HEK293 (cell line): ENCODE data around the gene CCDC85B.

ENCODE experiments used
- FEZF1 ChIP-seq: fragments of 450-650 bp; formaldehyde crosslinking; IDR thresholded peaks from 2 replicates; pipeline ENCODE4 v1.5.1; 2016; ENCODE audit warnings: missing biosample characterization, missing genetic modification characterization
- KLF8 ChIP-seq: fragments of 450-650 bp; formaldehyde crosslinking; IDR thresholded peaks from 2 replicates; pipeline ENCODE4 v1.5.1; 2016; ENCODE audit warnings: missing biosample characterization, missing genetic modification characterization
- MZF1 ChIP-seq: fragments of 450-650 bp; formaldehyde crosslinking; IDR thresholded peaks from 2 replicates; pipeline ENCODE4 v1.5.1; 2017; ENCODE audit warnings: missing biosample characterization, missing genetic modification characterization, borderline replicate concordance
- SP3 ChIP-seq: fragments of 450-650 bp; formaldehyde crosslinking; IDR thresholded peaks from 2 replicates; pipeline ENCODE4 v1.5.1; 2016; ENCODE audit warnings: missing biosample characterization, missing genetic modification characterization
- ZBTB17 ChIP-seq: fragments of 450-650 bp; formaldehyde crosslinking; IDR thresholded peaks from 2 replicates; pipeline ENCODE4 v1.5.1; 2016; ENCODE audit warnings: missing biosample characterization, missing genetic modification characterization
- ZFHX2 ChIP-seq: fragments of 450-650 bp; formaldehyde crosslinking; conservative IDR thresholded peaks from 2 replicates; pipeline ENCODE4 v1.5.1; 2016; ENCODE audit warnings: missing biosample characterization, missing genetic modification characterization
- ZNF561 ChIP-seq: fragments of 450-650 bp; IDR thresholded peaks from 2 replicates; pipeline ENCODE4 v1.5.1; 2018; ENCODE audit warnings: missing biosample characterization, missing genetic modification characterization, borderline replicate concordance
- ZNF777 ChIP-seq: fragments of 450-650 bp; formaldehyde crosslinking; IDR thresholded peaks from 2 replicates; pipeline ENCODE4 v1.5.1; 2017; ENCODE audit warnings: missing biosample characterization, missing genetic modification characterization, borderline replicate concordance
- TF ChIP-seq, protein P1 (sequence below): fragments of 450-650 bp; formaldehyde crosslinking; IDR thresholded peaks from 2 replicates; pipeline ENCODE4 v1.5.1; 2016; ENCODE audit warnings: missing biosample characterization, missing genetic modification characterization
- TF ChIP-seq, protein P2 (sequence below): fragments of 450-650 bp; formaldehyde crosslinking; IDR thresholded peaks from 2 replicates; pipeline ENCODE4 v1.5.1; 2017; ENCODE audit warnings: missing biosample characterization, mild to moderate bottlenecking, missing genetic modification characterization, moderate library complexity
- TF ChIP-seq, protein P3 (sequence below): fragments of 450-650 bp; formaldehyde crosslinking; IDR thresholded peaks from 2 replicates; pipeline ENCODE4 v1.5.1; 2016; ENCODE audit warnings: missing biosample characterization, missing genetic modification characterization
- TF ChIP-seq, protein P4 (sequence below): fragments of 450-650 bp; formaldehyde crosslinking; IDR thresholded peaks from 2 replicates; pipeline ENCODE4 v1.5.1; 2016; ENCODE audit warnings: missing biosample characterization, missing genetic modification characterization
- TF ChIP-seq, protein P5 (sequence below): fragments of 450-650 bp; formaldehyde crosslinking; optimal IDR thresholded peaks from 2 replicates; pipeline ENCODE3; 2016; ENCODE audit warnings: missing biosample characterization, mild to moderate bottlenecking, missing genetic modification characterization
- TF ChIP-seq, protein P6 (sequence below): fragments of 450-650 bp; formaldehyde crosslinking; IDR thresholded peaks from 2 replicates; pipeline ENCODE4 v1.5.1; 2016; ENCODE audit warnings: missing biosample characterization, missing genetic modification characterization, borderline replicate concordance

Gene CCDC85B

DNA sequence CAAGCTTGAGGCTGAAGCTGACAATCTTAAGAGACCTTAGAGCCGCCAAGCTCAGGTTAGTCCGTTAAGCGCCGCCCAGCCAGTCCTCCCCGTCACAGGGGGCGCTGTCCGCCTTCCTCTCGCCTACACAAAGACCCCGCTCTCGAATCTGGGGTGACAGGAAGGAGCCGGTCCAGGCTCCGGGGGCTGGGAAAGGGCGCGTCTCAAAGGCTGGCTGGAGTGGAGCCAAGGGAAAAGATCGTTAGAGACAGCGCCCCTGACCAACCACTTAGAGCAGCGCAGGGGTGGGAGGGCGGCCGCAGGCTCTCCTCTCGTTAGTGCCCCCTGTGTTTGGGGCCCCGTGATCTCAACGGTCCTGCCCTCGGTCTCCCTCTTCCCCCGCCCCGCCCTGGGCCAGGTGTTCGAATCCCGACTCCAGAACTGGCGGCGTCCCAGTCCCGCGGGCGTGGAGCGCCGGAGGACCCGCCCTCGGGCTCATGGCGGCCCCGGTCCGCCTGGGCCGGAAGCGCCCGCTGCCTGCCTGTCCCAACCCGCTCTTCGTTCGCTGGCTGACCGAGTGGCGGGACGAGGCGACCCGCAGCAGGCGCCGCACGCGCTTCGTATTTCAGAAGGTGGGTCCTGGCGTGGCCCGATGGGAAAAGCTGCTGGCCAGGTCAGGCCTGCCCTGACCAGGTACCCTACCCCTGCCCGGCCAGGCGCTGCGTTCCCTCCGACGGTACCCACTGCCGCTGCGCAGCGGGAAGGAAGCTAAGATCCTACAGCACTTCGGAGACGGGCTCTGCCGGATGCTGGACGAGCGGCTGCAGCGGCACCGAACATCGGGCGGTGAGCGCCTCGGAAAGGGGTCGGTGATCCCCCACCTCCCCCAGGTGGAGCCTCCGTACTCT lies 30.0 kb upstream of the CCDC85B start, which contains the start of gene MUS81 (continued):
- TF ChIP-seq, protein P1, sequence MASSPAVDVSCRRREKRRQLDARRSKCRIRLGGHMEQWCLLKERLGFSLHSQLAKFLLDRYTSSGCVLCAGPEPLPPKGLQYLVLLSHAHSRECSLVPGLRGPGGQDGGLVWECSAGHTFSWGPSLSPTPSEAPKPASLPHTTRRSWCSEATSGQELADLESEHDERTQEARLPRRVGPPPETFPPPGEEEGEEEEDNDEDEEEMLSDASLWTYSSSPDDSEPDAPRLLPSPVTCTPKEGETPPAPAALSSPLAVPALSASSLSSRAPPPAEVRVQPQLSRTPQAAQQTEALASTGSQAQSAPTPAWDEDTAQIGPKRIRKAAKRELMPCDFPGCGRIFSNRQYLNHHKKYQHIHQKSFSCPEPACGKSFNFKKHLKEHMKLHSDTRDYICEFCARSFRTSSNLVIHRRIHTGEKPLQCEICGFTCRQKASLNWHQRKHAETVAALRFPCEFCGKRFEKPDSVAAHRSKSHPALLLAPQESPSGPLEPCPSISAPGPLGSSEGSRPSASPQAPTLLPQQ (tag by site-specific recombination), result peak; percentile 33; the same call in 1 of the 2 replicates
- peak; percentile 97 for TF ChIP-seq ZNF561 (tag by site-specific recombination)
- peak; percentile 76 for TF ChIP-seq SP3 (tag by site-specific recombination)
- TF ChIP-seq ZBTB17 (tag by site-specific recombination), result peak; percentile 82
- TF ChIP-seq ZFHX2, result peak; percentile 83
- TF ChIP-seq, protein P2, sequence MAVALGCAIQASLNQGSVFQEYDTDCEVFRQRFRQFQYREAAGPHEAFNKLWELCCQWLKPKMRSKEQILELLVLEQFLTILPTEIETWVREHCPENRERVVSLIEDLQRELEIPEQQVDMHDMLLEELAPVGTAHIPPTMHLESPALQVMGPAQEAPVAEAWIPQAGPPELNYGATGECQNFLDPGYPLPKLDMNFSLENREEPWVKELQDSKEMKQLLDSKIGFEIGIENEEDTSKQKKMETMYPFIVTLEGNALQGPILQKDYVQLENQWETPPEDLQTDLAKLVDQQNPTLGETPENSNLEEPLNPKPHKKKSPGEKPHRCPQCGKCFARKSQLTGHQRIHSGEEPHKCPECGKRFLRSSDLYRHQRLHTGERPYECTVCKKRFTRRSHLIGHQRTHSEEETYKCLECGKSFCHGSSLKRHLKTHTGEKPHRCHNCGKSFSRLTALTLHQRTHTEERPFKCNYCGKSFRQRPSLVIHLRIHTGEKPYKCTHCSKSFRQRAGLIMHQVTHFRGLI (tag by site-specific recombination), result peak; percentile 63; the same call in 1 of the 2 replicates
- TF ChIP-seq, protein P3, sequence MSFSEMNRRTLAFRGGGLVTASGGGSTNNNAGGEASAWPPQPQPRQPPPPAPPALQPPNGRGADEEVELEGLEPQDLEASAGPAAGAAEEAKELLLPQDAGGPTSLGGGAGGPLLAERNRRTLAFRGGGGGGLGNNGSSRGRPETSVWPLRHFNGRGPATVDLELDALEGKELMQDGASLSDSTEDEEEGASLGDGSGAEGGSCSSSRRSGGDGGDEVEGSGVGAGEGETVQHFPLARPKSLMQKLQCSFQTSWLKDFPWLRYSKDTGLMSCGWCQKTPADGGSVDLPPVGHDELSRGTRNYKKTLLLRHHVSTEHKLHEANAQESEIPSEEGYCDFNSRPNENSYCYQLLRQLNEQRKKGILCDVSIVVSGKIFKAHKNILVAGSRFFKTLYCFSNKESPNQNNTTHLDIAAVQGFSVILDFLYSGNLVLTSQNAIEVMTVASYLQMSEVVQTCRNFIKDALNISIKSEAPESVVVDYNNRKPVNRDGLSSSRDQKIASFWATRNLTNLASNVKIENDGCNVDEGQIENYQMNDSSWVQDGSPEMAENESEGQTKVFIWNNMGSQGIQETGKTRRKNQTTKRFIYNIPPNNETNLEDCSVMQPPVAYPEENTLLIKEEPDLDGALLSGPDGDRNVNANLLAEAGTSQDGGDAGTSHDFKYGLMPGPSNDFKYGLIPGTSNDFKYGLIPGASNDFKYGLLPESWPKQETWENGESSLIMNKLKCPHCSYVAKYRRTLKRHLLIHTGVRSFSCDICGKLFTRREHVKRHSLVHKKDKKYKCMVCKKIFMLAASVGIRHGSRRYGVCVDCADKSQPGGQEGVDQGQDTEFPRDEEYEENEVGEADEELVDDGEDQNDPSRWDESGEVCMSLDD, result peak; percentile 99
- TF ChIP-seq KLF8 (tag by site-specific recombination), result peak; percentile 84
- TF ChIP-seq, protein P4, sequence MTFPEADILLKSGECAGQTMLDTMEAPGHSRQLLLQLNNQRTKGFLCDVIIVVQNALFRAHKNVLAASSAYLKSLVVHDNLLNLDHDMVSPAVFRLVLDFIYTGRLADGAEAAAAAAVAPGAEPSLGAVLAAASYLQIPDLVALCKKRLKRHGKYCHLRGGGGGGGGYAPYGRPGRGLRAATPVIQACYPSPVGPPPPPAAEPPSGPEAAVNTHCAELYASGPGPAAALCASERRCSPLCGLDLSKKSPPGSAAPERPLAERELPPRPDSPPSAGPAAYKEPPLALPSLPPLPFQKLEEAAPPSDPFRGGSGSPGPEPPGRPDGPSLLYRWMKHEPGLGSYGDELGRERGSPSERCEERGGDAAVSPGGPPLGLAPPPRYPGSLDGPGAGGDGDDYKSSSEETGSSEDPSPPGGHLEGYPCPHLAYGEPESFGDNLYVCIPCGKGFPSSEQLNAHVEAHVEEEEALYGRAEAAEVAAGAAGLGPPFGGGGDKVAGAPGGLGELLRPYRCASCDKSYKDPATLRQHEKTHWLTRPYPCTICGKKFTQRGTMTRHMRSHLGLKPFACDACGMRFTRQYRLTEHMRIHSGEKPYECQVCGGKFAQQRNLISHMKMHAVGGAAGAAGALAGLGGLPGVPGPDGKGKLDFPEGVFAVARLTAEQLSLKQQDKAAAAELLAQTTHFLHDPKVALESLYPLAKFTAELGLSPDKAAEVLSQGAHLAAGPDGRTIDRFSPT (tag by site-specific recombination), result peak; percentile 75
- TF ChIP-seq FEZF1 (tag by site-specific recombination), result peak; percentile 58
- TF ChIP-seq MZF1, result no peak; the same call in 1 of the 2 replicates
- peak; percentile 59; the same call in 1 of the 2 replicates for TF ChIP-seq ZNF777
- TF ChIP-seq, protein P5, sequence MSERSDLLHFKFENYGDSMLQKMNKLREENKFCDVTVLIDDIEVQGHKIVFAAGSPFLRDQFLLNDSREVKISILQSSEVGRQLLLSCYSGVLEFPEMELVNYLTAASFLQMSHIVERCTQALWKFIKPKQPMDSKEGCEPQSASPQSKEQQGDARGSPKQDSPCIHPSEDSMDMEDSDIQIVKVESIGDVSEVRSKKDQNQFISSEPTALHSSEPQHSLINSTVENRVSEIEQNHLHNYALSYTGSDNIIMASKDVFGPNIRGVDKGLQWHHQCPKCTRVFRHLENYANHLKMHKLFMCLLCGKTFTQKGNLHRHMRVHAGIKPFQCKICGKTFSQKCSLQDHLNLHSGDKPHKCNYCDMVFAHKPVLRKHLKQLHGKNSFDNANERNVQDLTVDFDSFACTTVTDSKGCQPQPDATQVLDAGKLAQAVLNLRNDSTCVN (tag by site-specific recombination), result peak; percentile 51
- TF ChIP-seq, protein P6, sequence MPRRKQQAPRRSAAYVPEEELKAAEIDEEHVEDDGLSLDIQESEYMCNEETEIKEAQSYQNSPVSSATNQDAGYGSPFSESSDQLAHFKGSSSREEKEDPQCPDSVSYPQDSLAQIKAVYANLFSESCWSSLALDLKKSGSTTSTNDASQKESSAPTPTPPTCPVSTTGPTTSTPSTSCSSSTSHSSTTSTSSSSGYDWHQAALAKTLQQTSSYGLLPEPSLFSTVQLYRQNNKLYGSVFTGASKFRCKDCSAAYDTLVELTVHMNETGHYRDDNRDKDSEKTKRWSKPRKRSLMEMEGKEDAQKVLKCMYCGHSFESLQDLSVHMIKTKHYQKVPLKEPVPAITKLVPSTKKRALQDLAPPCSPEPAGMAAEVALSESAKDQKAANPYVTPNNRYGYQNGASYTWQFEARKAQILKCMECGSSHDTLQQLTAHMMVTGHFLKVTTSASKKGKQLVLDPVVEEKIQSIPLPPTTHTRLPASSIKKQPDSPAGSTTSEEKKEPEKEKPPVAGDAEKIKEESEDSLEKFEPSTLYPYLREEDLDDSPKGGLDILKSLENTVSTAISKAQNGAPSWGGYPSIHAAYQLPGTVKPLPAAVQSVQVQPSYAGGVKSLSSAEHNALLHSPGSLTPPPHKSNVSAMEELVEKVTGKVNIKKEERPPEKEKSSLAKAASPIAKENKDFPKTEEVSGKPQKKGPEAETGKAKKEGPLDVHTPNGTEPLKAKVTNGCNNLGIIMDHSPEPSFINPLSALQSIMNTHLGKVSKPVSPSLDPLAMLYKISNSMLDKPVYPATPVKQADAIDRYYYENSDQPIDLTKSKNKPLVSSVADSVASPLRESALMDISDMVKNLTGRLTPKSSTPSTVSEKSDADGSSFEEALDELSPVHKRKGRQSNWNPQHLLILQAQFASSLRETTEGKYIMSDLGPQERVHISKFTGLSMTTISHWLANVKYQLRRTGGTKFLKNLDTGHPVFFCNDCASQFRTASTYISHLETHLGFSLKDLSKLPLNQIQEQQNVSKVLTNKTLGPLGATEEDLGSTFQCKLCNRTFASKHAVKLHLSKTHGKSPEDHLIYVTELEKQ (tag by site-specific recombination), result peak; percentile 6; the same call in 1 of the 2 replicates
